Amygdala (tissue), 56 donors: ENCODE data around the gene GBGT1.
A peak's percentile ranks its signal among the peaks of the same experiment; 100 is the strongest.

Experiments
- DNase-seq, 56 donors: peaks; one replicate each; lab custom pipeline; 2025; lab: John Stamatoyannopoulos, UW

Gene GBGT1

DNA sequence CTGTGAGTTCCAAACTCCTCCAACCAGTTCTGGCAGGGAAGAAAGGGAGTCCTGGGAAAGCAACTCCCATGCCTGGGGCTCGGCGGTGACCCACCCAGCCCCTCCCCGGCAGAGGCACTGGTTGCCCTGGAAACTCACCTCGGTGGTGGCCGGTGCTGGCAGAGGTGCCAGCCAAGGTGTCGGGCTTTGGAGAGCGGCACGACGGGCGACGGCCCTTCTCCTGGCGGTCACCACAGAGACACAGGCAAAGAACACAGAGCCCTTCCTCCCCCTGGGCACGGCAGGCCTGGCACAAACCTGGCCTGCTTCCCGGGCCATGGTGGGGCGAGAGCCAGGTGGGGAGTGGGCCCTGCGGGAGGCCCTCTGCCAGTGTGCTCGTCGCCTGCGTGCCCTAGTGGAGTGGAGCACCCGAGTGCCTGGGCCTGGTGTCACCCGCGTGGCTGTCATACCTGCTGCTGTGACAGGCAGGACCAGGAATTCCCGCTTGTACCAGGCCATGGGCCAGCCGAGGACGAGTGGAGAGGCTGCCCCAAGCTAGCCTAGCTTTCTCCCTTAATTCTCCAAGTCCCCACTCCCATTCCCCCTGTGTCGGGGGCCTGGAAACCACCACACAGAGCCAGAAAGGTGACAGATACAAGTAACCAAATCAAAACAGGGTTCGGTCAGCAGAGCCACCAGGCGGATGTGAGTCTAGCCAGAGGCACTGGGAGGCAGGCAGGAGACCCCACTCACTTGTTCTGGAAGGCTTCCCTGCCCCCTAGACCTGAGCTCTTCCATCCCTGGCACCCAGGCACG, 34.5 kb downstream of the GBGT1 start:
- DNase-seq: peak in 25 of 56 donors; percentile 25 to 66 (median 41)

GRCh38 chr9:133128152-133128551, 35.6 kb downstream of the GBGT1 start:
- no peak for DNase-seq

DNA sequence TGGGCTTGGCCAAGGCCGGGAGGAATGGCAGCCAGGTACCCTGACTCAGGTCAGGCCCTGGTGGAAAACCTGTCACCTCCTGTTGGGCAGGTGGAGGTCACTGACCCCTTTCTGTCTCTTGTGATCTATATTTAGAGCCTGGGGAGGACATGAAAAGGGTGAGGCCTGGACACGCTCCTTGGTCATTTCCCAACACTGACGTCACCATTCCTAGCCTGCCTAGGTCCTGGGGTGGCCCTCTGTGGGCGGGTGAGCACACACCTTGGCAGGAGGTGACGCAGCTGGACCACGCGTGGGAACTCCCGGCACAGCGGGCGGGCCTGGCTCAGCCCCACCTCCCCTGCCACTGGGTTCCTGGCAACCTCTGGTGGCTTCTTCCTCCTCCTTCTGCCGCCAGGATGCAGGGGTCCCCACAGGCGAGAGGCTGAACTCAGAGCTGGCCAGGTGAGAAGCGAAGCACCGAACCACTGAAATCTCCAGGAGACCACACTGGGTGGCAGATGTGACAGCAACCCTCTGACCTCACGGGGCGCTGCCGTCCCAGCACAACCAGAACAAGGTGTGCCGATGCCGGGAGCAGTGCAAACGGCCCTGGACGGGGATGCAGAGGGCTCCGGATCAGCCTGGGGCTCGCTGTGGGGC, 36.3 kb downstream of the GBGT1 start:
- DNase-seq: peak in 1 of 56 donors; percentile 27

GRCh38 chr9:133126697-133127339, 36.9 kb downstream of the GBGT1 start:
- DNase-seq: no peak

DNA sequence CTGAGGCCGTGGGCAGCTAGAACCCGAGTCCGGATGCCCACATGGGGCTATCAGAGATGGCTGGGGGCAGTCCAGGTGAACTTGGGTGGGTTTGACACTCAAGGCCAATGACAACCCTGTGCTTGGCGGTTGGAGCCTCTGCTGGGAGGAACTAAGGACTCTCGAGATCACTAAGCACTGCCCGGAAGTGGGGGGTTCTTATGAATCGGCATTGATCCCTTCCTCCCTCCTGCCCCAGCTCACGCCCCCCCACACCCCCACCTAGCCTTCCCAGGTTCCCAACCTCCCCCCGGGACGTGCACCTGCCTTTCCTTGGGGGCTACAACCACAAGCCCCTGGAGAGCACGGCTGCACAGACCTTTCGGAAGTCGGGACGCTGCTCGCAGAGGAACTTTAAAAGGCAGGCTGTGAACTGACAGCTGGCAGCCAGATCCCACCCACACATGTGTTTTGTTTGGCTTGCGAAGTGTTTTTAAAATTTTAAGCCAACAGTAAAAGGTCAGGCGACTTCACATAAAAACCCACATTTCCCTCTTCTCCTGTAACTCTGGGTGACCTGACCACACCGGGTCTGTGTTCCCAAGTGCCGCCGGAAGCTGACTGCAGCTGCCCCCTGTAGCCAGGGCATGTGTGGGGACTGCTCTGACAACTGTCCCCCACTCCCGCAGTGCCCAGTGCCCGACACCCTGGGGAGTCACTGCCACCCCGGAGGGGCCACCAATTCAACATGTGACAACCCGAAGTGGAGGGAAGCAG, 37.6 kb downstream of the GBGT1 start:
- peak in 5 of 56 donors; percentile 28 to 59 (median 53) for DNase-seq

- no peak for DNase-seq
Observed at GRCh38 chr9:133124907-133125275, 38.8 kb downstream of the GBGT1 start.

DNA sequence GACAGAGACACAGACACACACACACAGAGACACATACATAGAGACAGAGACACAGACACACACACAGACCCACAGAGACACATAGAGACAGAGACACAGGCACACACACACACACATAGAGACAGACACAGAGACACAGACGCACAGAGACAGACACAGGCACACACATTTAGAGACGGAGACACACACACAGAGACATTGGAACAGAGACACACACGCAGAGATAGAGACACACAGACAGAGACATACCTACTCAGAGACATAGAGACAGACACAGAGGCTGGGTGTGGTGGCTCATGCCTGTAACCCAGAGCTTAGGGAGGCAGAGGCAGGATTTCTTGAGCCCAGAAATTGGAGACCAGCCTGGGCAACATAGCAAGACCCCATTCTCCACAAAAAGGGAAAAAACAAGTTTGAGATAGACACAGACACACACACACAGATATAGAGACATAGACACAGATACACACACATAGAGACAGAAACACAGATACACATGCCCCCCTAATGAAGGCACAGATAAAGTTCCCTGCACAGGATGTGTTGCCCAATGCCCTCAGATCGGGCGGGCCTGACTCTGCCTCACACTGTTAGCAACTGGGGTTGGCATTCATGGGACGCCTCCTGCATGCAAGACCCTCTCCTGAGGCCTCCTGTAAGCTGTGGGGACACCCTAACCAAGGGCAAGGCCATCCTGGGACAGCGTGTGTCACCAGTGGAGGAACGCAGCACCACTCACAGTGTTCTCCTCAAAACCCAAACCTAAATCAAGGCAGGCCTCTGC, 39.4 kb downstream of the GBGT1 start:
- no peak for DNase-seq

GRCh38 chr9:133122935-133123611, 40.6 kb downstream of the GBGT1 start:
- DNase-seq: peak in 1 of 56 donors; percentile 7

- no peak for DNase-seq
Observed at GRCh38 chr9:133122605-133122934, 41.1 kb downstream of the GBGT1 start.

- peak in 12 of 56 donors; percentile 22 to 68 (median 50) for DNase-seq
Observed at GRCh38 chr9:133121915-133122550, 41.7 kb downstream of the GBGT1 start.

DNA sequence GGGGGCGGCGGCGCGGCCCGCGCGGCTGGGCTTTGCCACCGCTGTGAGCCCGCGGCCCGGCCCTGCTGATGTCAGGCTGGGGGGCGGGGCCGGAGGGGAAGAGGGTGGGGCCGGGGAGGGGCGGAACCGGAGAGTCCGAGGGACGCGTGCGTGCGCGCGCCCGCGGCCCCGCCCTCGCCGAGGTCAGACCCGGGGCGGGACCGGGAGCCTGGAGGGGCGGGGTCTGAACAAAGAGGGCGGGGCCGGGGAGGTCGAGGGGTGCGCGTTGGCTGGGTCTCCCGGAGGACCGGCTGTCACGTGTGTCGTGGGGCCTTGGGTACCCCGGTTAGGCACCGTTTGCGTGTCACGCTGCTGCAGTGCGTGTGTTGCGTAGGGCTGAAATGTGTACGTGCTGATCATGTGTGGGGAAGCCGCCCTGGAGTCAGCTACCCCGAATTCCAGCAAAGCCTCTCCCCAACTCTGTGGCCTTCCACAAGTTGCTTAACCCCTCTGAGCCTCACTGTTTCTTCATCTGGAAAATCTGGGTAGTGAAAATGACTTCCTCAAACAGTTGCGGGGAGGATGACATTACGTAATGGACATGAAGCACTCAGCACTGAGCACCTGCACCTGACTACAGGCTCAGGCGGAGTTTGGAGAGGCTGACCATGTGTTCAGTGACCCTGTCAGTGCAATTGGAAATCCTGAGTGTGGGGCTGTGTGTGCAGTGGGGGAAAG, 42.4 kb downstream of the GBGT1 start, which contains the start of gene RALGDS:
Gene RALGDS, minus strand, starts transcription at position 43 of the 717 bp plus-strand sequence. CDS start 86 bp downstream, outside the sequence.
- DNase-seq: peak in 55 of 56 donors; percentile 48 to 97 (median 85)

DNA sequence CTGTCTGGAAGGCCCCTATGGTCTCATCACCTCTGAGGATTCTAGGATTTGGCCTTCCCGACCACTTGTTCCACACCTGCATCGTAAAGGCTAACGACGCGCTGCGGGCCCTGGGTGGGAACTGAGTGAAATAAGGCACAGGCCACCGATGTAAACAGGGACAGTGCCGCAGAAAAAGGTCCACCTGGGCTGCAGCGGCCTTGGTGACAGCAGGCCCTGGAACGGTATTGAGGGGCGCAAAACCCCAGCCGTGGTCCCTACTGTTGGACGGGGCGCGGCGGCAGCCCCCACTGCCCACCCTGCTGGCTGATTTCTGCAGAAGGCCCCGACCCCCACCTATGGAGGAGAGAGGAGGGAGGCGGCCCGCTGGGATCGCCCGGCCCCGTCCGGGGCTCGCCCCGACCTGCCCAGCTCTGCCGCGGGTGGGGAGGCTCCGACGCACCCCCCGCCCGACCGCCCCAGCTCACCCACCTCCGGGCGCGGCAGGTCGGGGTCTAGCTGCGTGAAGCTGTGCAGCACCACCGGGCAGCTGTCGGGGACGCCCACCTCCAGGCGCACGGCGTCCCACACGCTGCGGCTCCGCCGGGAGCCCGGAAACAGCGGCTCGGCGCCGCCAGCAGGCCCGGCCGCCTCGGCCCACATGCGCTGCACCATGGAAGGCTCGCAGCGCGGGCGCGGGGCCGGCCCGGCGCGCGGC, 43.1 kb downstream of the GBGT1 start:
- DNase-seq: peak in 1 of 56 donors; percentile 63

DNA sequence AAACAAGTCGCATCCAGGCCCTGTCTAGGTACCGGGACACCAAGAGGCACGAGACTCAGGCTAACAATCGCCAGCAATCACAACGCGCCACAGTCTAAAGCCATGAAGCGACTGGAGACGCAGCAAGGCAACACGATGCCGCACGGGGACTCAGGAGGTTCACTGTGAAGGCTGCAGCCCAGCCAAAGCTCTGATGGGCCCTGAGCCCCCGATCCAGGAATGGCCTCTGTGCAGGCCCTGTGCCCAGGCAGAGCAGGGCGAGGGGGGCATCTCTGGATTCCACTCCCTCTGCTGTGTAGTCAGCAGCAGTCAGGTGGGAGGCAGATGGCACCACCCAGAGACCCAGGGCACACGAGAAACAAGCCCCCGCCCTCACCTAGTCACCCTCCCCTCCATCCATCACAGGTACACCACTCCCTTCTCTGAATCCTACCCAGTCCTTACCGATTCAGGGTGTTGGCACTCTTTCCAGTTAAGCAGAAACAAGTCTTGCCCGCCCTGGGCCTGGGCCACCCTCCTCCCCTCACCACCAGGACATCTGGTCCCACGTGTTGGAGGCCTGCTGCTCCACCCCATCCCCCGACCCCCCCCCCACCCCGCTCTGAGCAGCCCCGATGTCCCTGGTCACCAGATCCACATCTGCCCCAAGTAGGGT, 43.7 kb downstream of the GBGT1 start:
- peak in 21 of 56 donors; percentile 25 to 69 (median 52) for DNase-seq

DNA sequence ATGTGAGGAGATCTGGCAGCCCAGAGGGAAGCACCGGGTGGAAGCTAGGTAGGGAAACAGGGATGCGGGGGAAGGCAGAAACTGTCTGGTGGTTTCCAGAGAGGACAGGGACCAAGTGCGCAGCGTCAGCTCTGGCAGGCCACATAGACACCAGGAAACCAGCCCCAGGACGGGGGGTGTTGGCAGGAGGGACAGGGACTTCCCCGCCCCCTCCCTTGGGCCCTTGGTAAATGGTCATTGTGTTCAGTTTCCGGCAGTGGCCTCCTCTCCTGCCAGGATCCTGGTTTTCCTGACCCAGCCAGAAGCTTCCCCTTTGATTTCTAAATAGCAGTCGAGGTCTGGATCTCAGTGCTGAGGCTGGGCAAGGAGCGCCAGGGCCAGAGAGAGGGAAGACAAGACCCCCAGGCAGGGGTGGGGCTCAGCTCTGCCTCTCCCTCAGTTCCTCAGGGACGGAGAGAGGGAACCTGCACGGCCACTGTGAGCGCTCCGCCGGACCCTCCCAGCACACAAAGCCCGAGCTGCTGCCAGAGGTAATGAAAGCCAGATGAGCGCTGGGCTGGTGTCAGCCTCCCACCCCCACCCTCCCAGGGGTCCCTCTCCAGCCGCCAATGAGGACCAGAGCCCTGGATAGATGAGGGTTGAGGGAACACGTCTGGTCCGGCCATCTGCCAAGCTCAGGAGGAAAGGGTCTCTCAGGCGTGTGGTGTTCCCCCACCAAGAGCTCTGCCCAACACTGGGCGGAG, 44.4 kb downstream of the GBGT1 start:
- peak in 49 of 56 donors; percentile 35 to 87 (median 70) for DNase-seq

DNA sequence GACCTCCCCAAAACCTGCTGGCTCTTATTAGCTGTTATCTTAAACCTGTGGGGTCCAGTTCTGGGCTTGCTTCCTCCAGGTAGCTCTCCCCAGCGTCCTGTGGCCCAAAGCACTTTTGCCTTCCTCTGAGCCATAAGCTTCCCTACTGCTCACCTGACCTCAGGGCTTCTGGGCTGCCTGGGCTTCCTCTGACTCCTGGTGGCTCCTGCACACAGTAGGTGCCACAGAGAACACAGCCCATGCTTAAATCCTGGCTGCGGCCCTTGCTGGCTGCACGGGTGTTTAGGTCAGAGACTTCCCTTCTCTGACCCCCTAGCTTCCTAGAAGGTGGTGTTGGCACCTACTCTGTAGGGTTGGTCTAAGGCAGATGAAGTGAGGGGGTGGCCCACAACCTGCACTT, 45.1 kb downstream of the GBGT1 start:
- DNase-seq: no peak

- no peak for DNase-seq
Observed at GRCh38 chr9:133118179-133118520, 45.6 kb downstream of the GBGT1 start.
